ENCODE data around the gene GPR137.

Gene GPR137

GRCh38 chr11:64249563-64250414 is 35.9 kb upstream of the GPR137 start:
- DNase-seq (ENCODE audit: low read depth in 3 of 3), result no peak

- no peak for DNase-seq (ENCODE audit: low read depth in 3 of 3)
These were observed 35.1 kb upstream of the GPR137 start for GRCh38 chr11:64250415-64251015.

- DNase-seq (ENCODE audit: low read depth in 3 of 3), result peak in 1 of 3 donors; percentile 54
These were observed 34.5 kb upstream of the GPR137 start, which contains the start of gene PLCB3 for GRCh38 chr11:64251016-64251752. Gene PLCB3, plus strand, starts transcription at chr11:64251530. Its CDS starts 120 bp downstream, at chr11:64251650.

- no peak for DNase-seq (ENCODE audit: low read depth in 3 of 3)
These were observed 34.0 kb upstream of the GPR137 start for GRCh38 chr11:64251753-64252002.

GRCh38 chr11:64252003-64252872 is 33.4 kb upstream of the GPR137 start:
- no peak for DNase-seq (ENCODE audit: low read depth in 3 of 3)

- DNase-seq (ENCODE audit: low read depth in 3 of 3), result no peak
These were observed 32.6 kb upstream of the GPR137 start for GRCh38 chr11:64253043-64253442.

GRCh38 chr11:64253481-64253880 is 32.2 kb upstream of the GPR137 start:
- no peak for DNase-seq (ENCODE audit: low read depth in 3 of 3)

- no peak for DNase-seq (ENCODE audit: low read depth in 3 of 3)
These were observed 31.3 kb upstream of the GPR137 start for GRCh38 chr11:64254326-64254725.

GRCh38 chr11:64255135-64256128 is 30.2 kb upstream of the GPR137 start:
- no peak for DNase-seq (ENCODE audit: low read depth in 3 of 3)

GRCh38 chr11:64256300-64256699 is 29.3 kb upstream of the GPR137 start:
- DNase-seq (ENCODE audit: low read depth in 3 of 3), result no peak

GRCh38 chr11:64258356-64258755 is 27.3 kb upstream of the GPR137 start:
- no peak for DNase-seq (ENCODE audit: low read depth in 3 of 3)

- no peak for DNase-seq (ENCODE audit: low read depth in 3 of 3)
These were observed 26.6 kb upstream of the GPR137 start for GRCh38 chr11:64258946-64259532.

GRCh38 chr11:64259533-64260067 is 26.0 kb upstream of the GPR137 start:
- no peak for DNase-seq (ENCODE audit: low read depth in 3 of 3)

- DNase-seq (ENCODE audit: low read depth in 3 of 3), result no peak
These were observed 25.4 kb upstream of the GPR137 start for GRCh38 chr11:64260147-64260708.

GRCh38 chr11:64261556-64262080 is 24.0 kb upstream of the GPR137 start:
- DNase-seq (ENCODE audit: low read depth in 3 of 3), result no peak

GRCh38 chr11:64262271-64263002 is 23.2 kb upstream of the GPR137 start:
- no peak for DNase-seq (ENCODE audit: low read depth in 3 of 3)

- DNase-seq (ENCODE audit: low read depth in 3 of 3), result no peak
These were observed 22.4 kb upstream of the GPR137 start for GRCh38 chr11:64263021-64263946.

- DNase-seq (ENCODE audit: low read depth in 3 of 3), result no peak
These were observed 21.7 kb upstream of the GPR137 start for GRCh38 chr11:64263947-64264317.

Data from stimulated activated CD4-positive, alpha-beta T cell treated with anti-CD3 and anti-CD28 coated beads, TNF-alpha, amount 100 ng/mL, for 48 hours (primary cell).